ENCODE measurements around the gene TCP1.

GRCh38 chr6:159806021-159806458 is 16.6 kb upstream of the TCP1 start:
- TF ChIP-seq CTCF (IDR thresholded peaks at IDR 0.05), result no peak
- no peak for TF ChIP-seq POLR2A (IDR thresholded peaks at IDR 0.05)
